GM19372 (cell line): ENCODE measurements around the gene PLD6.
"Not testable (repeated sequence)": the region's sequence is repeated elsewhere in the genome, so short reads cannot be mapped to it uniquely, and the experiment has no call there.

Experiments used
- ATAC-seq: cut with Tn5 transposase; IDR thresholded peaks from one replicate; pipeline ENCODE4 v1.9.1; 2021; ENCODE audit warnings: mild to moderate bottlenecking, low read depth, moderate library complexity; ENCODE audit not compliant: unreplicated experiment

PLD6 gene

GRCh38 chr17:17159571-17159970 is 46.6 kb downstream of the PLD6 start:
- ATAC-seq = no peak

GRCh38 chr17:17158506-17158905 is 47.6 kb downstream of the PLD6 start:
- not testable (repeated sequence) for ATAC-seq

DNA sequence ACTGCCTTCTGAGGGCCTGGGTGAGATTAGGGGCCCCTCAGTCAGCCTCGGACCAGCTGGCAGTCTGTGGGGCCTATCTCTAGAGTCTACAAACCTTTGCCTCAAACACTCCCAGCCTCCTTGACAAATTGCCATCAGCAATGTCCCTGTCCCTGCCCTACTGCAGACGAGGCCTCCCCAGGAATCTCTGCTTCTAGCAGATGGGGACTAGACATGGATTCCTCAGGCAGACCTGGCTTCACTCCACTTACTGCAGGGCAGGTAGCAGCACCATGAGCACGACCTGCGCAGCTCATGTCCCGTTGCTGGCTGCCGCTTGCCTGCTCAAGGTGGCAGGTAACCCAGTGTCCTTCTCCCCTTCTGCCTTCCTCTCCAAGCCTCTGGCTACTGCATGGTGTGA is 49.1 kb downstream of the PLD6 start:
- ATAC-seq = no peak

DNA sequence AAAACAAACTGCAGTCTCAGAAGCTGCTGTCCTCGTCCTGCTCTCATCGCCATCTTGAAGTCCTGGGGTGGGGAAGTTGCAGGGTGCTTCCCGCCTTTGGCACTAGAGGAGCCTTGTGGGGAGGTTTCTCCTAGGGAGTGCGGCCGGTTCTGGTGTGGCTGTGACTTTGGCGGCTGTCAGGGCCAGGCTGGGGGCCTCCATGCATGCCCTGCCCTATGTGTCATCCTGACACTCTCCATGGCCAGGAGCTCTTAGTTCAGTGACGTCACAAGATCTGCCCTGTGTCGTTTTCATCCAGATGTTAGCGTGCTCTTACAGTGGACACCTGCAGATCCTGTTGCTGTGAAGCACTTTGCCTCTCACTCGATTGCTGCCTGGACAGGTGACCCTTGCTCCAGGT is 49.6 kb downstream of the PLD6 start:
- ATAC-seq = no peak

GRCh38 chr17:17156107-17156506 is 50.0 kb downstream of the PLD6 start:
- ATAC-seq = no peak

DNA sequence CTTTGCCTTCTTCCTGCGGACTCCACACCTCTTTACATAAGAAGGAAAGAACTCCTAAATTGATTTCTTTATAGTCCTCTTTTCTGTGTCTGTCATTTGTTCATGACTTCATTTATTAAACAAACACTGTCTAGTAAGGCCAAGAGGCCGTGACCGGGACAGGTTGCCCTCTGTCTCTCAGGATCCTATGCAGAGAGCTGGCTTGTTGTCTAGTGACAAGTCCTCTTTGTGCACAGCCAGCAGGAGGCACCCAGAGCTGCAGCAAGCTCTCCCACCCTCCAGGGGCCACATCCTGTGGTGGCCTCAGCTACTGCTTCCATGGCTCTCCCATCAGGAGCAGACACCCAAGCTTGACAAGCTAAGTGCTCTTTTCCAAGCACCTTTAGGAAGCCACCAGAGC is 50.6 kb downstream of the PLD6 start:
- ATAC-seq = no peak

GRCh38 chr17:17154981-17155380 is 51.2 kb downstream of the PLD6 start:
- ATAC-seq = no peak

DNA sequence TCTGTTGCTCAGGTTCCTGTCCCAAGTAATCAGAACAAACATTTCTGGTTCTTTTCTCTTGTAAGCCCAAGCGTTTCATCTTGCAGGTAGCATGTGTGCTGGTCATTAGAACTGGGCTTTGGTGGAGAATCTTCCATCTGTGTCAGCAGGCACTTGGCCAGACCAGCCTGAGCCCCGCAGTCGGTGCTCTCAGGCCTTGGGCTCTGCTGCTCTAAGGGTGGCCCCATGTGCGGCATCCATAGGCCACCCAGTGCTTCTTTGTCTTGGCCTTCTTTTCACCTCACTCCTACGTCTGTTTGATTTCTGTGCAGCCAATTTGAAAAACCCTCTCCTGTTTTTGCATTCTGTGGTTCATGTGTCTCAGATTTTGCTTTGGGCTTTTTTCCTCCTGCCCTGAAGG is 51.6 kb downstream of the PLD6 start:
- no peak for ATAC-seq

DNA sequence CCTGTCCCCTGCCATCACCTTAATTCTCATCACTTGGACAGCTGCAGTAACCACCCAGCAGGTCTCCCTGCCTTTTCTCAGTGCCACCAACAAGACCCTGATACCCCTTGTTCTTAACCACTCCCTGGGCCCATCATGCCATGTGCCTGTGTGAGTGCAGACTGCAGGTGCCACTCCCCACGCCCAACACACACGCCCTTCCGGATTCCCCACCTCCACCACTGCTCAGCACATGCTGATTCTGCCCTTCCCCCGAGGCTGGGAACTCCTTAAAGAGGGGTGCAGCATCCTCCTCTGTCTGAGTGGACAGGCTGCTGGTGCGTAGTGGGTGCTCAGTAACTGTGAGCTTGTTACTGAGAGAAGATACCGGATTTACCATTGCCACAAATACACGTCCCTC is 52.4 kb downstream of the PLD6 start:
- ATAC-seq = no peak

DNA sequence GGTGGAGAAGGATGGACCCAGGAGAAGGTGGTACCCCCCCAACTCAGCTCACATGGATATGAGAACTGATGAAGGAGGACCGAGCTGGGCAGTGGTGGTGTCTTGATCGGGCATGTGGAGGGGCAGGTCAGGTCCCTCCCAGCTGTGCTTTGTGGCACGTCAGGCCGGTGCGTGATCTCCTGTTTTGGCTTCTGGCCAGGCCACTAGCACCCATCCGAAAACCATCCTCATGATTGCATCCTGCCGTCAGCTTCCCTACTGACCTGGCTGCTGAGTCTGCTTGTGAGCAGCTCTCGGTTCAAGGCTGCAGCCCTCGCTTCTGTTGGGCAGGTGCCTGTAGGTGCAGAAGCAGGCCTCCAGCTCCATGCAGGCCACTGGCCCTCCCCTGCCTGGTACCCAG is 53.1 kb downstream of the PLD6 start:
- ATAC-seq = no peak

DNA sequence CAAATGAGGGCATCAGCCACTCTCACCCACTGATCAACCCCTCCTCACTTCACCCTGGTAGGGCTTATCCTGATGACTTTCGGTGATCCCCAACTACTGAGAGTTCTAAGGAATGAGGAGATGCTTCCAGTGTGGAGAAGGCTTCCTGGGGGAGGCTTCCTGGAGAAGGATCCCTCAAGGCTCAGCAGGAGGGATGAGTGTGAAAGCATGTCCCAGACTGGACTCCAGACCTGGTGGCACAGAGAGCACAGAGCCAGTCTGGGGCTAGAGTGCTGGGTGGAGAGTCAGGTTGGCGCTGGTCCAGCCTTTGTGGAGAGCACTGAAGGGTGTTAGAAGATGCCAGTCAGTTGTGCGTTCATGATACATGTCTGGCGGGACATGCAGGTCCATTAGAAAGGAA is 53.7 kb downstream of the PLD6 start:
- ATAC-seq = no peak

GRCh38 chr17:17151962-17152361 is 54.2 kb downstream of the PLD6 start:
- ATAC-seq = no peak

DNA sequence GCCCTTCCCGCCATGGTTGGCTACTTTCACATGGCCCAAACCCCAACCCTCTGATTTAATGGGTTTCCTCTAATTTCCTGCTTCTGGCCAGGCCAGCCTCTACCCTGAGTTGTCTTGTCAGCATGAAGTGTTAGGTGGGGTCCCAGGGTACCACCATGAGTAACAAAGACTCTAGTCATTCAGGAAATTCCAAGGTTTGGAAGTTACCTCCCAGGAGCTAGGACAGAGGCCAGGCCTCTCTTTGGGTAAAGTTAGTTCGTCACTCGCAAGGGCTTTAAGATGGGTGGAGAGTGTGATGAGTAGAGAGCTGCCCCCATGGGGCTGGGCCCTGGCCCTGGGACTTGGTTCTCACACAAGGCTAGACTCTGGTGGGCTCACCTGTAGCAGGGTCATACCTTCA is 54.6 kb downstream of the PLD6 start:
- ATAC-seq = no peak

GRCh38 chr17:17151055-17151454 is 55.1 kb downstream of the PLD6 start:
- ATAC-seq = no peak
